ENCODE results near the gene CDK19.

CDK19 gene

GRCh38 chr6:110654096-110654820 is 161.0 kb downstream of the CDK19 start:
- no peak for DNase-seq

DNA sequence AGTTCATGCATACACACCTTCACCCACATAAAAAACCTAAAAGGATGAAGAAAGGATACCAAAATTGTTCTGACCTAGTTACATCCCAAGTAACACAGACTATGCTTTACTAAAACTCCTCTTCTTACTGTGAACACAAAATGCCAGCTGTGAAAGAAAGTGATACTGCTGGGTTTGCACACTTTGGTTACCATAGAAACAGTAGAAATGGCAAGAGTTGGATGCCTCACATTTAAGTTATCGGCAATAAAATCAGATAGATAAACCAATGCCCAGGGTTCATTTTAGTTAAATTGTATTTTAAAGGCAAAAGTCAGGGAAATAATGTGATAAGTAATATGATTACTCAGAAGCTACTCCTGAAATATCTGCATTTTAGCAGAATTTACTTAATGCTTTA is 161.9 kb downstream of the CDK19 start:
- DNase-seq = no peak

GRCh38 chr6:110652520-110652919 is 162.7 kb downstream of the CDK19 start:
- no peak for DNase-seq

DNA sequence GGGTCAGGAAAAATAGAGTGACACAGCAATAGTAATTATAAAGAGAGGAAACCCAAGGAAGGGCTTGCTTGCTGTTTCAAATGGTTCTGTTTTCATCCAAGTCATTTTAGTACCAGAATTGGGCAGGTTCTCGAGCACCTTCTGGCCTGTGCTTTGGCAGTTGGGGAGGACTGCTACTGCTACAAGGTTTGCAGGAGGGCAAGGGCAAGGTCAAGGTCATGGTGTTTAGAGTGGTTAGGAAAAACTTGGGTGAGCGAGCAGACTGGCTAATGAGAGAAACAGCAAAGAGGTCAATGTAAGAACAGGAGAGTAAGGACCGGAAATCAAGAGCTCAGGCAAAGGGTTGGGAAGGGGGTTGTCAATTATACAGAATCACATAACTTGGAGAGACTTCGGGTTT is 164.5 kb downstream of the CDK19 start:
- no peak for DNase-seq

DNA sequence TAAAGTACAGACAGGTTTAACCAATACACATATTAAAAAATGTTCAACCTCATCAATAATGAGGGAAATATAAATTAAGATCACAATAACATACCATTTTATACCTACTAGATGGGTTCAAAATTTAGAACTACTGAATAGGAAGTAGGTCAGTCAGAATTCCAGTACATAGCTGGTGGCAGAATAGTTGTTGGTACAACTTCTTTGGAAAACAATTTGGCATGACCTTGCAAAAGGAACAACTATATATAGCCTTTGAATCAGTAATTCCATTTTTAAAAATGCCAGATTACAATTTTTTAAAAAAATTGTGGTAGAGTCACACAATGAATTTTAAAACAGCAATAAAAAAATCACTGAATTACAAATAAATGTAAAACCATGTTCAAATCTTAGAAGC is 165.6 kb downstream of the CDK19 start:
- no peak for DNase-seq

DNA sequence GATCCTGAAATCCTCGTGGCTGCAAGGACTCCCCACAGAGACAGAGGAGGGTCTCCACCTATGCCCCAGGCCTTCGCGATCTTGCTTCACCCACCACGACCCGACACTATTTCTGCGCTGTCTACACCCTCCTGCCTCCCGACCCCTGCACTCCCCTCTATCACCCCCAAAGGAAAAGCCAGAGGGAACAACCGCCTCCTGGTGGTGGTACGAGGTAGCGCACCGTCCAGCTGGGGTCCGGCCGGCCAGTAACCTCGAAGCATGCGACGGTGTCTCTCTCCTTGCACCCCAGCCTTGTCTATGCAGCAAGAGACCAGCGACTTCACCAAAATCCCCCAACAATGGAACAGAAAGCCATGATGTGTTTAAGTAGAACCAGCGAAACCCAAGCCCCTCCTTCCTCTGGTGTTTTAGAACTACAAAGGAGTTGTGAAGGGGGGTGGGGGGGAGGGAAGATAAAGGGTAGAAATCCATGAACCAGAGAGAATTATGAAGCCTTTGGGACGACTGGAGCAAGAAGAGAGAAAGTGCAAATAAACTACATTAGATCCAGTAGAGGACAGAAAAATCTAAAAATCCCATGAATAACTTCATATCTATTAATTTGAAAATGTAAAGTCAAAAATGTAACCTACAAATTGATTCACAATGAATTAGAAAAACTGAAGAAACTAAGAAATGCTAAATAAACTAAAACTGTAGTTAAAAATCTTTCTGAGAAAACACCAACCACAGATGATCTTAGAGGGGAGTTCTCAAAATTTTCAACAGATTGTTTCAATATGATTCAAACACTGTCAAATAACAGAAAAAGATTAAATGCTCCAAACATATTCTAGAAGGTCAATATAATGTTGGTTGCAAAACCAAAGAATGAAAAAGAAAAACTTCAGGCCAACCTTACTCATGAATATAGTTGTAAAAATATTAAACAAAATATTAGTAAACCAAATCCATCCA is 168.0 kb downstream of the CDK19 start:
- DNase-seq = no peak

DNA sequence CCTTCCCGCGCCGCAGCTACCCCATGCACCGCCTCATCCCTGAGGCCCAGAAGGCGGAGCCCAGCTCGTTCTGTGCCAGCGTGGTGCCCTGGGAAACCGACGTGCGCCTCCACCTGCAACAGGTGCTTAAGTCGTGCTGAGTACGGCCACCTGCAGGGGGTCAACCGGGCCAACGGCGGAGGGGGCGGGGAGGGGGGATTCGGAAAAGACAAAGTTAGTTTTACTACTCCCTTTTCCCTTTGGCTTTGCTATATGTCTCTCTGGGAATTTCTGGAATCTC is 168.9 kb downstream of the CDK19 start:
- DNase-seq = no peak

GRCh38 chr6:110645685-110646418 is 169.4 kb downstream of the CDK19 start:
- DNase-seq = no peak

DNA sequence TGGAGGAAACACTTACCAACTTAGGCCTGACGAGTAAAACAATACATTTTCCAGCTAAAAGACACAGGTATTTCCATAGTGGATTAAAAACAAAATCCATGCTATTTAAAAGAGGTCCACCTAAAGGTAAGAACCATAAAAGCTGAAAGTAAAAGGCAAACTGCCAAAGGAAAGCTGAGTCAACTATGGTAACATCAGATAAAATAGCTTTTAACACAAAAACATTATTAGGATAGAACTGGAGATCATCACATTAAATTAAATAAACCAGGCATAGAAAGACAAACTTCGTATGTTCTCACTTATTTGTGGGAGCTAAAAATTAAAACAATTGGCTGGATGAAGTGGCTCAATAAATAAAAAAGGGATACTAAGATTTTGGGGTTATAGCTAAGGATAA is 172.1 kb downstream of the CDK19 start:
- no peak for DNase-seq

GRCh38 chr6:110642711-110643110 is 172.6 kb downstream of the CDK19 start:
- DNase-seq = no peak

GRCh38 chr6:110636781-110637180 is 178.5 kb downstream of the CDK19 start:
- no peak for DNase-seq

DNA sequence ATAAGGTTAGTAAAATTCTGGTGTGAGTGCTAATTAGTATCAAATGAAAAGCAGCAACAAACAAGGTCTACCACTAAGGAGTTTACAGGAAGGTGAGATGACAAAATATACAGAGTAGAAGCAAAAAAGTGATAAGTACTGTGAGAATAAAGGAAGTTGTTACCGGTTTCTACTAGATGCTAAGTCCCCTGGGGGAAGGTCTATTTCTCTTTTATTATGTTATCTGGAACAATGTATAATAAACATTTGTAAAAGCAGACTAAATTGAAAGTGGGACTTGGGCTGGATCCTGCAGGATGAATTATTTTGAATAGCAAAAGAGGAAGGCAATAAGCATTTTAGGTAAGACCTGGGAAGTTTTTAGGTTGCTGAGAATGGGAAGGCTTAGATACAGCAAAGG is 180.2 kb downstream of the CDK19 start:
- no peak for DNase-seq

- DNase-seq = no peak
Measured at GRCh38 chr6:110633731-110634213, 181.5 kb downstream of the CDK19 start.

DNA sequence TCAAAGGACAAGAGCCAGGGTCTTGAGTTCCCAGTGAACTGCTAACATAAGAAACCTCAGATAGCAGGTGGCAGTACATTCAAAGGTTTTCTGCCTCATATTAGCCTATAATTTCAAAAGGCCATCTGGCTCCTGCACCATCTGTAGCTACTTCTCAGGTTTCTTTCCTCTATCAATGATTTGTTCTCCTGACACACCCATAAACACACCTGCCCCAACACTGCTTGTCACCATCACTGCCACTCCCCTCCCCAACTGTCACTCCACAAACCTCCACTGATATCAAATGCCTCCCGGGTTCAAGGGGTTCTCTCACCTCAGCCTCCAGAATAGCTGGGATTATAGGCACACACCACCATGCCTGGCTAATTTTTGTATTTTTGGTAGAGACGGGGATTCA is 186.1 kb downstream of the CDK19 start:
- DNase-seq = no peak

DNA sequence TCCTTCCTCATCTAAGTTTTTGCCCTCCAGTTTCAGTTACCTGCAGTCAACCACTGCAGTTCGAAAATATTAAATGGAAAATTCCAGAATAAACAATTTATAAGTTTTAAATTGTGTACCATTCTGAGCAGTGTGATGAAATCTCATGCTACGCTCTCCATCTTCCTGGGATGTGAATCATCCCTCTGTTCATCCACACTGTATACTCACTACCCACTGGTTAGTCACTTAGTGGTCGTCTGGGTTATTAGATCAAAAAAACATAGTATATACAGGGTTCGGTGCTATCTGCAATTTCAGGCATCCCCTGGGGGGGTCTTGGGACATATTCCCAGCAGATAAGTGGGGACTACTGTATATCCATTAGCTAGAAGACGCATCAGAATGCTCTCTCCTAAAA is 186.9 kb downstream of the CDK19 start:
- DNase-seq = no peak

DNA sequence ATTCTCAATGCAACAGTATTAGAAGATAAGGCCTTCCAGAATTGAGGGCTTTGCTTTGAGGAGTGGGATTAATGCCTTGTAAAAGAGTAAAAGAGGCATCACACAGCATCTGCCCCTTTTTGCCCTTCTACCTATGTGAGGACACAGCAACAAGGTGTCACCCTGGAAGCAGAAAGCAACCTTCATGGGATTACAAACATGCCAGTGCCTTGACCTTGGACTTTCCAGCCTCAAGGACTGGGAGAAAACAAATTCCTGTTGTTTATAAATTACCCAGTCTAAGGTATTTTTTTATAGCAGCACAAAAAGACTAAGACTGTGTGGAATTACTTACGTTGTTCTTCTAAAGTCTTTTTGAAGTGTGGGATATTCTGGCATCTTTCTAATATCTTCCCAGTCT is 188.8 kb downstream of the CDK19 start:
- no peak for DNase-seq

DNA sequence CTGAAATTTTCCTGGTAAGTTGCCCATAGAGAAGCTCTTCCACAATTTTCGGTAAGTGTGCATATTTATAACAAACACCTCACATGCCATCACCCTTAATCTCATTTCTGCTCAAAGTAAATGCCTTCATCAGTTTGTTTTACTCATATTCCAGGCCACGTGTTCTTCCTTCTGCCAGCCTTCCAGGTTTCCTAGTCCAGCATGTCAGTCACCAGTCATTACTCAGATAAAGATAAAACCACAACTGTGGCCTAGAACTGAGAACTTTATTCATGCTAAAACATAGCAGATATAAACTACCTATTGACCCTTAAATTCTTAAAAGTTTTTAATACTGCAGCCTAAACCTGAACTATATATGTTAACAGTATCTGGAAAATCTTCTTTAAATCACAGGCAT is 189.4 kb downstream of the CDK19 start:
- no peak for DNase-seq

DNA sequence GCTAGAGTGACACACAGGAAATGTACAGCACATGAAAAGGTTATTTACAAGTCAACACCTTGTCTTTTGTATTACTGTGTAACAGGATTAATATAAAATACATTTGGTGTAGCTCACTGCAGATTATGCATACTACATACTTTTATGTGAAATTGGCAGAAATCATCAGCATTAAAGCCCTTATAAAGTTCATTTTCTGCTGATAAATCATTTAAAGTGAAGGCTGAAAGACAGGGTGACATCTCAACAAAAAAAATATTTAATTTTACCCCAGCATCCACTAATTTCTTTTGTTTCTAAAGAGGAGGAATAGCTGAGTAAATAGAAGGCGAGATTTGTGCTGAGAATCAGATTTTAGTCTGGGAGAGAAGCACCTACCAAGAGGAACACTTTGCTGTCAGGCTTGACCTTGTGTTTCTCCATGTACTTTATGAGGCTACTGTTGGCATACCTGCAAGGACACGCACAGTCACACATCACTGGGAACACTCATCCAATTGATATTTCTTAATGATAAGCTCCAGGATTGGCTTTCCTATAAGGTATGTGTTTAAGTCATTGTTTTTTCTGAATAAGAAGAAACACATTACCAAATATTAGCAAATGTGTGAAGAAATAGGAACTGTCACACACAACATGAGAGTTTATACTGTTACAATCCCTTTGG is 192.2 kb downstream of the CDK19 start:
- no peak for DNase-seq

DNA sequence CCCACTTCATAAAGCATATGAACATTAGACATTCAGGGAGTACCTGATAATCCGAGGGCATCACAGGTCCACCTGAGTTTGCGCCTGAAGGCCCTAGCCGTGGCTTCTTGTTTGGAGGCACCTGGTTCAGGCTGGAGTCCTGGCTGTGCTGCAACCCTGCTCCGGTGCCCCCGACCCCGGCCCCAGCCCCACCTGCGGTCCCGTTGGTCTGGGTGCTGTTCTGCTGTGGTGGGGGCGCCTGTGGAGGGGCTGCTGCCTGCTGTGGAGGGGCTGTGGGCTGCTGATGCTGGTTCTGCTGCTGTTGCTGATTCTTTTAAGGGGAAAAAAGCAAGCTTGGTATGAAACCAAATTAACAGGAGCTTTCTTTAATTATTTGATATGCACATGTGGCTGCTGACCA is 194.2 kb downstream of the CDK19 start:
- no peak for DNase-seq

- no peak for DNase-seq
Measured at GRCh38 chr6:110620065-110620464, 195.2 kb downstream of the CDK19 start.

DNA sequence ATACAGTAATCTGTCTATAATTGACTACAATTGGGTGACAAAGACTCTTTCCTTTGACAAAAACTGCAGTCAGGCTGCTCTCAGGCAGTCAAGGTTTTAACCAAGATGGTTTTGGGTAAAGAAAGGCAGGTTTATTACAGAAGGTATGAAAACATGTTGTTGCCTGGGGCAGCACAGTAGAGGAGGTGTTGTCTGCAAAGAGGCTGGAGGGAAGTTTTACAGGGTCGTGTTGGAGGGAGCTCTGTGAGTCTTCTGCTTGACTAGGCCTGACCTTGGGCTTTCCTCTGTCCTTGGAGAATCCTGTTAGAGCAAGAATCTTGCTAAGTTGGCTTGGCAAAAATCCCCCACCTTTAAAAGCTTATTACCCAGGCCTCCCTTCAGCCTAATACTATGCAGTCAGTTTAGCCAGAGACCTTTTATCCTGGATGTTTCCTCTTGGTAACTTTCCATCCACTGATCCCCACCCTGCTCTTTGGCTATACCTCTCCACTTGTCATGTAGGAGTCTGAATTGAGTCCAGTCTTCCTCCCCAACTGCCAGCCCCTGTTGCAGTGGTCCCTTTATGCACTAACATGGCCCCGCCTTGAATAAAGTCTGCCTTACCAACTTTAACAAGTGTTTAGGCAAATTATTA is 195.9 kb downstream of the CDK19 start:
- no peak for DNase-seq

DNA sequence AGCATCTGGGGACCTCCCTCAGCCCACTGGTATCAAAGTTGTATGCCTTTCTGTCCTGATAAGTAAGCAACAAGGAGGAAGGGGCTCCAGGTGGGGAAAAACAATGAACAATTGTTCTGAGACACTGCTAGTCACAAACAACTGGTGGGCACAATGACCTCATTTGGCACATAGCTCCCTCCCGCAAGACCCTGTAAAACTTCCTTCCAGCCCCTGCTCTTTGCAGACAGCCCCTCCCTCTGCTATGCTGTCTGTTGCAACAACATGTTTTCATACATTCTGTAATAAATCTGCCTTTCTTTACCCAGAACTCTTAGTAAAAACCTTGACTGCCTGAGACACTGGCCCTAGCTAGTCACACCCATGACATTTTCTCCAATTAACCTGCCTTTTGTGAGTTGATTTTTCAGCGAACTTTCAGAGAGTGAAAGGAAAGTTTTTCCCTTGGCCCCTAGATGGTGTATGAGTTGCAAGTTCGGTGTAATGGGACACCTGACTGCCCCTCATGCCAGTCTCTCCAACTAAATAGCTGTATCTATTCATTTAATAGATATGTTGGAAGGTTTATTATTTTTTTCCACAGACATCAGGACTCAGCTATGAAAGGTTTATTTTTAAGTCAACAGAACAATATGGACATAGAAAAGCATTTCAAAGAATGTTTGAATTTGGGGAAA is 196.5 kb downstream of the CDK19 start:
- DNase-seq = no peak

Measured in SIG-M5 (cell line).